Activated T-helper 1 cell treated with anti-CD3 and anti-CD28 coated beads, Interleukin-12 subunit alpha, Interleukin-12 subunit beta, Interleukin-2, Interleukin-4 antibody, amounts not matched to agents 30 ng/mL and 10 ng/mL and 1 ng/mL, durations not matched to agents 14 hours and 24 hours and 36 hours (primary cell): ENCODE data around the gene NBPF11. TPM values are rescaled to one million over a fixed set of nuclear protein-coding genes. Genes with fewer than 3 reads are reported as not detected.
"Not testable (repeated sequence)": the region's sequence is repeated elsewhere in the genome, so short reads cannot be mapped to it uniquely, and the experiment has no call there.

Source experiments
- DNase-seq: peaks from one replicate; pipeline ENCODE4 v3.0.0; 2021; ENCODE audit warnings: low spot score
- H3K27ac Mint-ChIP-seq: one replicate; pipeline ENCODE4 v1.8.0; 2021; ENCODE audit warnings: mild to moderate bottlenecking, mixed read lengths
- H3K27me3 Mint-ChIP-seq: one replicate; pipeline ENCODE4 v1.8.0; 2022; ENCODE audit warnings: mild to moderate bottlenecking, moderate library complexity, mixed read lengths; ENCODE audit not compliant: insufficient read depth
- H3K36me3 Mint-ChIP-seq: one replicate; pipeline ENCODE4 v1.8.0; 2021; ENCODE audit warnings: low read depth, mixed read lengths
- H3K4me1 Mint-ChIP-seq: one replicate; pipeline ENCODE4 v1.8.0; 2021; ENCODE audit warnings: low read depth, mixed read lengths
- H3K4me3 Mint-ChIP-seq: one replicate; pipeline ENCODE4 v1.8.0; 2021; ENCODE audit warnings: mild to moderate bottlenecking, moderate library complexity, mixed read lengths
- H3K9me3 Mint-ChIP-seq: one replicate; pipeline ENCODE4 v1.8.0; 2021; ENCODE audit warnings: mixed read lengths
- intact Hi-C: fragments of 100-400 bp; cut with micrococcal nuclease; formaldehyde crosslinking; loops from one replicate; pipeline ENCODE4 v1.15.1; 2024
- total RNA-seq: library from RNA; stranded (reverse); gene quantifications from 2 replicates; pipeline ENCODE4 v1.2.3, GENCODE V29; 2022

Gene NBPF11
- total RNA-seq, 1 donor from 2014 or later: 11.1 TPM

DNA sequence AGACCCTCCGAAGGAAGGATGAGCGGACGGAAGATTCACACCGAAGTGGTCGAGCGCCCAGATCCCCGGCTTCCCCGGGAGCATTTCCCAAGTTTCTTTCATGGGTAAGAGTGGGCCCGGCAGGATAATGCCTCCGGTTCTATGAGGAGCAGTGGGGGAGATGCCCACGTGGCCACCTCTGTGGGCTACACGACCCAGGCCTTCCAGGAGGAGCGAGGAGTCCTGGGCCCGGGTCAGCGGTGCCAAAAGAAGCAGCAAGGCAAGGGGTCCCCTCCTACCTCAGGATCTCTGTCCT lies 7.9 kb upstream of the NBPF11 start:
- no peak overlapping the region for H3K4me3 Mint-ChIP-seq

DNA sequence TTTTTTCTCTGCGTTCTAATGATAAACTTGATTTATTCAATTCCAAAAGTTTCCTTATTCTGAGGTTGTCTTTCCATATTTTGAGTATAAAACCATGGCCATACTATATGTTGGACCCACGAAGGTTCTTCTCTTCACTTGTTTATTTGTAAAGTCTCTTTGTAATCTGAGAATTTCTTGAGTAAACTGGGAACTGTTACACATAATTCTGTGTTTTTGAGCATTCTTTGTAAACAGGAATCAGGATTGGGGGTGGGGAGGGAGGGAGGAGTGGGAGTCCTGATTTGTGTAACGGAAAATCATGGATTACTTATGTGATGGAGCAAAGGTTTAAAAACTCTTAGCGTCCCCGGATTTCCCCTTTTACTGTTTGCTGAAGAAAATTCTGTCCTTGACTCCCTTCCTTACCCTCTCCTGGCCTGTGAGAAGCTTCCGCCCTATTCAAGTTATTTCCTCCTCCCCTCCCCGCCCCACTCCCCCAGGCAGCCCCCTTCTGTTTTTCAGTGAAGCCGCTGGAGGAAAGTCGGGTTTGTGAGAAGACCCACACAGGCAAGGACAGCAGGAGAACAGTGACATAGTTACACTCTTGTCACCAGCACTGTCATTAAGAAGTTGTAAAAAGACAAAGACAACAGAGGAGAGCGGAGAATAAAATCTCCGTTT lies 6.4 kb upstream of the NBPF11 start:
- H3K4me3 Mint-ChIP-seq: no peak overlapping the region
- no peak for DNase-seq
- H3K36me3 Mint-ChIP-seq: peaks cover 3% of the 10 kb centered on the region
- intact Hi-C loops: no loop called here
- peaks cover 18% of the 10 kb centered on the region for H3K27me3 Mint-ChIP-seq
- no peak overlapping the region for H3K27ac Mint-ChIP-seq
- no peaks in the 10 kb centered on the region for H3K9me3 Mint-ChIP-seq
- H3K4me1 Mint-ChIP-seq: peaks cover 10% of the 10 kb centered on the region

More for the DNA sequence above, 7.9 kb upstream of the NBPF11 start:
- peaks cover 3% of the 10 kb centered on the region for H3K36me3 Mint-ChIP-seq
- peaks cover 22% of the 10 kb centered on the region for H3K27me3 Mint-ChIP-seq
- H3K4me1 Mint-ChIP-seq: peaks cover 10% of the 10 kb centered on the region
- no peaks in the 10 kb centered on the region for H3K9me3 Mint-ChIP-seq
- intact Hi-C loops: no loop called here
- DNase-seq: no peak
- H3K27ac Mint-ChIP-seq: no peak overlapping the region

DNA sequence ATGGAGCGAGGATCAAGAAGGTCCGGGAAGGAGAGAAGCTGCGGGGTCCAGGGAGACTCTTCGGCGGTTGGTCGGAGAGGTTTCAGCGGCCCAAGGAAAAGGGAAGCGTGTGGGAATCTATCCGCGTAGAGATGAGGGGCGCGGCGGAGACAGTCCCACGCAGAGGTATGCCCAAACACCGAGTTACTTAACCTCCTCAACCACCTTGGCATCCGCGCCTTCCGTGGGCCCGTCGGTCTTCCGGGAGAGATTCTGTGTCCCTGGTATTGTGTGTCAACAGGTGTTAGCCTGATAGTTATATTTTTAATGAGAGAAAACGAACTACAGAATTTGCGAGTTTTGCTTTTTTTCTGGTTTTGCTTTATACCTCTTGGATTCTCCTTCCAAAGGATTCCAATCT lies 5.7 kb upstream of the NBPF11 start:
- DNase-seq, H3K27ac Mint-ChIP-seq, H3K4me3 Mint-ChIP-seq, H3K9me3 Mint-ChIP-seq, H3K36me3 Mint-ChIP-seq, intact Hi-C loops: not testable (repeated sequence)
- peaks cover 13% of the 10 kb centered on the region for H3K4me1 Mint-ChIP-seq
- peaks cover 17% of the 10 kb centered on the region for H3K27me3 Mint-ChIP-seq

GRCh38 chr1:148155494-148156275 lies 3.6 kb upstream of the NBPF11 start:
- Mint-ChIP-seq H3K4me1 (peaks cover 16% of the 10 kb centered on the region), H3K27me3 (peaks cover 17% of the 10 kb centered on the region)
- H3K4me3 Mint-ChIP-seq, DNase-seq, H3K9me3 Mint-ChIP-seq, H3K36me3 Mint-ChIP-seq, intact Hi-C loops, H3K27ac Mint-ChIP-seq: not testable (repeated sequence)

GRCh38 chr1:148152795-148153194 lies 714 bp upstream of the NBPF11 start:
- Mint-ChIP-seq H3K4me1 (peaks cover 11% of the 10 kb centered on the region), H3K27ac (peak overlapping the region; percentile 59), H3K4me3 (peak overlapping the region; percentile 77)
- H3K27me3 Mint-ChIP-seq, intact Hi-C loops, DNase-seq, H3K9me3 Mint-ChIP-seq, H3K36me3 Mint-ChIP-seq: not testable (repeated sequence)

GRCh38 chr1:148151371-148151819 lies 686 bp downstream of the NBPF11 start:
- H3K27ac Mint-ChIP-seq: not testable (repeated sequence)

DNA sequence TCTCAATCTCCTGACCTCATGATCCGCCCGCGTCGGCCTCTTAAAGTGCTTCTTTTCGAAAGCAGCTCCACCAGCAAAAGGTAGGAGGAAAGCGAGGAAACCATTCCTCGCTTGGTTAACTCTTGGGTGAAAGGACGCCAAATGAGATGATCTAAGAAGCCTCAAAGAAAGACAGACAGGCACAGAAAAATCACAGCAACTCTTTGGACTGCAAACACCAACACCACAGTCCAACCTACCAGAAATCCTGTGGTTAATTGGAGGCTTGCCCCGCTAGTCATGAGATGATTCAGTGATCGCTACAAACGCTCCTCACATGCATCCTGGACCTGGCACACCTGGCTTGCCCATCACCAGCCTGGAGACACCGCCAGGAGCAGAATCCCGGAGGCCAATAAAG lies 1.1 kb downstream of the NBPF11 start:
- intact Hi-C loops, H3K9me3 Mint-ChIP-seq, DNase-seq, H3K27me3 Mint-ChIP-seq, H3K27ac Mint-ChIP-seq, H3K36me3 Mint-ChIP-seq: not testable (repeated sequence)
- H3K4me1 Mint-ChIP-seq: peaks cover 10% of the 10 kb centered on the region
- H3K4me3 Mint-ChIP-seq: peak overlapping the region; percentile 98

More at GRCh38 chr1:148151371-148151819, 686 bp downstream of the NBPF11 start:
- DNase-seq, H3K36me3 Mint-ChIP-seq, H3K27me3 Mint-ChIP-seq, H3K9me3 Mint-ChIP-seq, intact Hi-C loops: not testable (repeated sequence)
- peaks cover 11% of the 10 kb centered on the region for H3K4me1 Mint-ChIP-seq
- H3K4me3 Mint-ChIP-seq: peak overlapping the region; percentile 98

- intact Hi-C loops, H3K27ac Mint-ChIP-seq, H3K36me3 Mint-ChIP-seq, H3K27me3 Mint-ChIP-seq, H3K4me3 Mint-ChIP-seq, H3K9me3 Mint-ChIP-seq, H3K4me1 Mint-ChIP-seq, DNase-seq: not testable (repeated sequence)
Observed at GRCh38 chr1:148150014-148150413, 2.1 kb downstream of the NBPF11 start.

- H3K9me3 Mint-ChIP-seq, H3K36me3 Mint-ChIP-seq, H3K27me3 Mint-ChIP-seq, H3K27ac Mint-ChIP-seq, H3K4me1 Mint-ChIP-seq, H3K4me3 Mint-ChIP-seq, DNase-seq, intact Hi-C loops: not testable (repeated sequence)
Observed at GRCh38 chr1:148149050-148149815, 2.8 kb downstream of the NBPF11 start.

- H3K4me1 Mint-ChIP-seq, H3K27ac Mint-ChIP-seq, H3K9me3 Mint-ChIP-seq, H3K27me3 Mint-ChIP-seq, DNase-seq, intact Hi-C loops, H3K4me3 Mint-ChIP-seq, H3K36me3 Mint-ChIP-seq: not testable (repeated sequence)
Observed at GRCh38 chr1:148147052-148147838, 4.8 kb downstream of the NBPF11 start.

DNA sequence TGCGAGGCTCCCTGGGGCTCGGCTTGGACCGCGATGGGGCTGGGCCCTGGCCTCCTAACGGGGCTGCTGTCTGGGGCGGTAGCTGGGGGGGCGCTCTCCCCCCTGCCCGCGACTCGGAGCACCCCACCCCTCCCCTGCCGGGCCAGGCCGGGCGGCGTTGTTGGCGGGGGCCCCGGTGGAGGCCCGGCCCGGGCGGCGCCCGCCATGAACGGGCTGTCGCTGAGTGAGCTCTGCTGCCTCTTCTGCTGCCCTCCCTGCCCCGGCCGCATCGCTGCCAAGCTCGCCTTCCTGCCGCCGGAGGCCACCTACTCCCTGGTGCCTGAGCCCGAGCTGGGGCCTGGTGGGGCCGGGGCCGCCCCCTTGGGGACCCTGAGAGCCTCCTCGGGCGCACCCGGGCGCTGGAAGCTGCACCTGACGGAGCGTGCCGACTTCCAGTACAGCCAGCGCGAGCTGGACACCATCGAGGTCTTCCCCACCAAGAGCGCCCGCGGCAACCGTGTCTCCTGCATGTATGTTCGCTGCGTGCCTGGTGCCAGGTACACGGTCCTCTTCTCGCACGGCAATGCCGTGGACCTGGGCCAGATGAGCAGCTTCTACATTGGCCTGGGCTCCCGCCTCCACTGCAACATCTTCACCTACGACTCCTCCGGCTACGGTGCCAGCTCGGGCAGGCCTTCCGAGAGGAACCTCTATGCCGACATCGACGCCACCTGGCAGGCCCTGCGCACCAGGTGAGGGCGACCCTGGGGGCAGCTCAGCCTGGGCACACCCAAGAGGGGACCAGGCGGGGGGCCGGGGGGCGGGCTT lies 5.7 kb downstream of the NBPF11 start:
- intact Hi-C loops, H3K27ac Mint-ChIP-seq, H3K9me3 Mint-ChIP-seq, H3K4me3 Mint-ChIP-seq, H3K27me3 Mint-ChIP-seq, H3K4me1 Mint-ChIP-seq, H3K36me3 Mint-ChIP-seq, DNase-seq: not testable (repeated sequence)

GRCh38 chr1:148143223-148143622 lies 8.9 kb downstream of the NBPF11 start:
- intact Hi-C loops, H3K27ac Mint-ChIP-seq, H3K27me3 Mint-ChIP-seq, H3K4me1 Mint-ChIP-seq, H3K9me3 Mint-ChIP-seq, H3K36me3 Mint-ChIP-seq, H3K4me3 Mint-ChIP-seq, DNase-seq: not testable (repeated sequence)
